GM23338 (cell line): Measurements from ENCODE around the gene DFFA. TPM values are rescaled to one million over a fixed set of nuclear protein-coding genes. Genes with fewer than 3 reads are reported as not detected.

Experiments
- ATAC-seq: fragments of 200-7000 bp; cut with Tn5 transposase; 3 replicates; pipeline ENCODE4 v1.9.1; 2020
- DNase-seq: peaks from one replicate; pipeline ENCODE4 v3.0.0-alpha.2; 2015; ENCODE audit warnings: low spot score
- H2AFZ ChIP-seq: fragments of 200-600 bp; sonication (generic); 2 replicates; pipeline ENCODE4 v1.8.0; 2016; ENCODE audit warnings: antibody characterized with exemption, mild to moderate bottlenecking, moderate library complexity
- H3F3A ChIP-seq: fragments of 200-600 bp; sonication (generic); replicated peaks from 2 replicates; pipeline ENCODE4 v1.8.0; 2017; ENCODE audit warnings: antibody characterized with exemption, mixed run types, low read depth
- H3K27ac ChIP-seq: fragments of 200-600 bp; sonication (generic); 2 replicates; pipeline ENCODE4 v1.6.1; 2016; ENCODE audit warnings: low read depth
- H3K27me3 ChIP-seq: fragments of 200-600 bp; sonication (generic); 2 replicates; pipeline ENCODE4 v1.8.0; 2016; ENCODE audit warnings: mild to moderate bottlenecking, mixed run types, moderate library complexity; ENCODE audit not compliant: insufficient read depth
- H3K36me3 ChIP-seq: fragments of 200-600 bp; sonication (generic); 2 replicates; pipeline ENCODE4 v1.8.0; 2016; ENCODE audit warnings: mild to moderate bottlenecking; ENCODE audit not compliant: insufficient read depth
- H3K4me1 ChIP-seq: fragments of 200-600 bp; sonication (generic); 2 replicates; pipeline ENCODE4 v1.8.0; 2016; ENCODE audit warnings: mild to moderate bottlenecking, moderate library complexity; ENCODE audit not compliant: insufficient read depth
- H3K4me2 ChIP-seq: fragments of 200-600 bp; sonication (generic); 2 replicates; pipeline ENCODE4 v1.7.1; 2017; ENCODE audit warnings: mixed run types
- H3K4me3 ChIP-seq: fragments of 200-600 bp; sonication (generic); 2 replicates; pipeline ENCODE4 v1.6.1; 2016; ENCODE audit warnings: mixed run types
- H3K79me2 ChIP-seq: fragments of 200-600 bp; sonication (generic); replicated peaks from 2 replicates; pipeline ENCODE4 v1.8.0; 2017; ENCODE audit warnings: mild to moderate bottlenecking; ENCODE audit not compliant: insufficient read depth
- H3K9me2 ChIP-seq: fragments of 200-600 bp; sonication (generic); 2 replicates; pipeline ENCODE4 v1.8.0; 2017; ENCODE audit not compliant: insufficient read depth
- H4K20me1 ChIP-seq: fragments of 200-600 bp; sonication (generic); replicated peaks from 2 replicates; pipeline ENCODE4 v1.8.0; 2017; ENCODE audit warnings: mild to moderate bottlenecking; ENCODE audit not compliant: insufficient read depth
- H3K27ac Mint-ChIP-seq: 2 replicates; pipeline ENCODE4 v1.8.0; 2020; ENCODE audit warnings: inconsistent platforms, mild to moderate bottlenecking, moderate library complexity, mixed read lengths
- H3K27me3 Mint-ChIP-seq: 3 replicates; pipeline ENCODE4 v1.8.0; 2022; ENCODE audit warnings: low read depth, mild to moderate bottlenecking, moderate library complexity, mixed read lengths, inconsistent platforms; ENCODE audit not compliant: insufficient read depth, poor library complexity
- H3K36me3 Mint-ChIP-seq: 3 replicates; pipeline ENCODE4 v1.8.0; 2021; ENCODE audit warnings: low read depth, mild to moderate bottlenecking, inconsistent platforms, moderate library complexity, mixed read lengths
- H3K4me1 Mint-ChIP-seq: 3 replicates; pipeline ENCODE4 v1.8.0; 2020; ENCODE audit warnings: mild to moderate bottlenecking, inconsistent platforms, mixed read lengths
- H3K4me3 Mint-ChIP-seq: 3 replicates; pipeline ENCODE4 v1.8.0; 2021; ENCODE audit warnings: moderate library complexity, mild to moderate bottlenecking, inconsistent platforms, mixed read lengths
- H3K9me3 Mint-ChIP-seq: 3 replicates; pipeline ENCODE4 v1.8.0; 2020; ENCODE audit warnings: moderate library complexity, mild to moderate bottlenecking, inconsistent platforms, mixed read lengths
- CREB1 ChIP-seq: fragments of 250-450 bp; sonication (Bioruptor Pico); IDR thresholded peaks from 2 replicates; pipeline ENCODE4 v1.5.0; 2020; ENCODE audit warnings: low read depth, mild to moderate bottlenecking, moderate library complexity
- EZH2 ChIP-seq: fragments of 200-600 bp; sonication (generic); IDR thresholded peaks from one replicate; pipeline ENCODE4 v1.8.0; 2017; ENCODE audit warnings: antibody characterized with exemption, mild to moderate bottlenecking, low read depth; ENCODE audit not compliant: unreplicated experiment
- JUNB ChIP-seq: IDR thresholded peaks from one replicate; pipeline ENCODE4 v1.6.1; 2016; ENCODE audit warnings: antibody characterized with exemption; ENCODE audit not compliant: unreplicated experiment
- POLR2AphosphoS5 ChIP-seq: IDR thresholded peaks from 2 replicates; pipeline ENCODE4 v1.6.1; 2016; ENCODE audit warnings: antibody characterized with exemption, low read depth
- REST ChIP-seq: IDR thresholded peaks from one replicate; pipeline ENCODE4 v1.6.1; 2018; ENCODE audit warnings: antibody characterized with exemption; ENCODE audit not compliant: unreplicated experiment
- STAT1 ChIP-seq: IDR thresholded peaks from one replicate; pipeline ENCODE4 v1.6.1; 2016; ENCODE audit warnings: antibody characterized with exemption; ENCODE audit not compliant: unreplicated experiment
- ZNF331 ChIP-seq: fragments of 250-450 bp; sonication (Bioruptor Pico); IDR thresholded peaks from 2 replicates; pipeline ENCODE4 v1.5.0; 2020; ENCODE audit warnings: low read depth, mild to moderate bottlenecking, moderate library complexity
- ZNF462 ChIP-seq: fragments of 250-450 bp; sonication (Bioruptor Pico); IDR thresholded peaks from 2 replicates; pipeline ENCODE4 v1.5.0; 2020; ENCODE audit warnings: mild to moderate bottlenecking, moderate library complexity
- polyA plus RNA-seq: library from polyadenylated mRNA; unstranded; fragments of >200 nt; fragmentation: Nextera tagmentation; extraction: Ambion mirVana; gene quantifications from 2 replicates; pipeline ENCODE4 v1.2.1, GENCODE V29; 2016
- total RNA-seq: library from RNA; depleted of rRNA; stranded (reverse); fragments of >200 nt; shearing (Covaris generic); gene quantifications from 2 replicates; pipeline ENCODE4 v1.2.3, GENCODE V29; 2014
- TF ChIP-seq, protein P1 (sequence below): IDR thresholded peaks from 2 replicates; pipeline ENCODE4 v1.6.1; 2016; ENCODE audit warnings: antibody characterized with exemption

DFFA gene
- total and polyA plus RNA-seq, 2 experiments from 2014 or later = 65.2 to 82.0 TPM

GRCh38 chr1:10430216-10431069 is 41.9 kb downstream of the DFFA start, which contains the start of gene CENPS (continued):
- no peak for TF ChIP-seq ZNF462
- TF ChIP-seq ZNF331 (CRISPR knock-in tag) = no peak
- TF ChIP-seq CREB1 = peak; percentile 43
- TF ChIP-seq STAT1 = no peak
- peak; percentile 72 for TF ChIP-seq POLR2AphosphoS5
- TF ChIP-seq, protein P1, sequence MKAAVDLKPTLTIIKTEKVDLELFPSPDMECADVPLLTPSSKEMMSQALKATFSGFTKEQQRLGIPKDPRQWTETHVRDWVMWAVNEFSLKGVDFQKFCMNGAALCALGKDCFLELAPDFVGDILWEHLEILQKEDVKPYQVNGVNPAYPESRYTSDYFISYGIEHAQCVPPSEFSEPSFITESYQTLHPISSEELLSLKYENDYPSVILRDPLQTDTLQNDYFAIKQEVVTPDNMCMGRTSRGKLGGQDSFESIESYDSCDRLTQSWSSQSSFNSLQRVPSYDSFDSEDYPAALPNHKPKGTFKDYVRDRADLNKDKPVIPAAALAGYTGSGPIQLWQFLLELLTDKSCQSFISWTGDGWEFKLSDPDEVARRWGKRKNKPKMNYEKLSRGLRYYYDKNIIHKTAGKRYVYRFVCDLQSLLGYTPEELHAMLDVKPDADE = no peak; the same call in 1 of the 2 replicates
- no peak for TF ChIP-seq JUNB

DNA sequence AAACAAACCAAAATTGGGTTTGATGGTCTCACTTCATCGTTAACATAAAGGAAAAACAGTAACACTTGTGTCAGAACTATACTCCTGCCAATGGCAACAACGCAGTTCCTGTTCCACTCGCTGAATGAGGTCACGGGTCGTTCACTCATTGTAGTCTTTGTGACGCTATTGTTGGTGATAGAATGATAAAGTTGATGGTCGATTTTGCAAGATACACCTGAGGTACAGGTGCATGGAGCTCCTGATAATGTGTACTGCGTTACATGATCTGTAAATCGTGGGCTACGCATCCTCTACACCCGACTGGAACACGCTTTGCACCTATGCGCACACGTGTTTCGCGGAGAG is 42.5 kb downstream of the DFFA start:
- Mint-ChIP-seq H3K9me3 (no peaks in the 10 kb centered on the region), H3K27ac (peak overlapping the region; percentile 77), H3K27me3 (peaks cover 14% of the 10 kb centered on the region), H3K4me1 (peaks cover 16% of the 10 kb centered on the region), H3K36me3 (peaks cover 6% of the 10 kb centered on the region; the same call in 2 of the 3 replicates), H3K4me3 (peak overlapping the region; percentile 87)
- Histone ChIP-seq H3K27me3 (no peaks in the 10 kb centered on the region), H3F3A (peaks cover 13% of the 10 kb centered on the region), H3K9me2 (no peaks in the 10 kb centered on the region), H3K36me3 (no peaks in the 10 kb centered on the region), H3K4me3 (peak overlapping the region; percentile 82), H4K20me1 (no peaks in the 10 kb centered on the region), H3K79me2 (no peaks in the 10 kb centered on the region; the same call in 1 of the 2 replicates), H2AFZ (peak overlapping the region; percentile 91), H3K27ac (no peak overlapping the region), H3K4me1 (no peaks in the 10 kb centered on the region), H3K4me2 (peak overlapping the region; percentile 83)
- no peak for TF ChIP-seq REST
- TF ChIP-seq ZNF331 (CRISPR knock-in tag) = no peak
- no peak for TF ChIP-seq EZH2
- 0 out of 3 replicates have a peak, but pooled peaks have one; percentile 1 for ATAC-seq
- DNase-seq = no peak
